HEK293 (cell line): ENCODE measurements around the gene MYOM3.
A peak's percentile ranks its signal among the peaks of the same experiment; 100 is the strongest.

Source experiments
- CTCF ChIA-PET: fragments of 350-600 bp; formaldehyde crosslinking; extraction: SDS; loops from one replicate; lab custom pipeline; 2021; ENCODE audit warnings: antibody characterized with exemption; lab: Yijun Ruan, JAX
- POLR2A ChIA-PET: fragments of 300-600 bp; formaldehyde crosslinking; extraction: SDS; loops from one replicate; lab custom pipeline; 2020; ENCODE audit warnings: antibody characterized with exemption, inconsistent platforms; lab: Yijun Ruan, JAX
- H3K27ac ChIP-seq: fragments of 200-500 bp; sonication (Bioruptor generic); 2 replicates; pipeline ENCODE4 v1.5.1; 2014; ENCODE audit warnings: low read depth, low read length, control low read depth, inconsistent platforms; ENCODE audit errors: extremely low read depth
- H3K36me3 ChIP-seq, 2 experiments: fragments of 200-500 bp in 1 of 2; sonication (Bioruptor generic) in 1 of 2; 1 replicate in 1 of 2; 2 replicates in 1 of 2; pipeline ENCODE4 v1.5.1; 2014 to 2017; ENCODE audit warnings: inconsistent platforms in 2 of 2, low read length in 2 of 2; ENCODE audit not compliant: control insufficient read depth in 2 of 2, insufficient read depth in 1 of 2
- H3K4me1 ChIP-seq: fragments of 200-500 bp; sonication (Bioruptor generic); 2 replicates; pipeline ENCODE4 v1.5.1; 2014; ENCODE audit warnings: mild to moderate bottlenecking, low read length, inconsistent platforms; ENCODE audit not compliant: control insufficient read depth, insufficient read depth
- H3K4me3 ChIP-seq: 2 replicates; pipeline ENCODE4 v1.5.1; 2011; ENCODE audit warnings: low read depth, mild to moderate bottlenecking, control low read depth, low read length, moderate library complexity
- H3K9me3 ChIP-seq: fragments of 200-500 bp; sonication (Bioruptor generic); 2 replicates; pipeline ENCODE4 v1.5.1; 2014; ENCODE audit warnings: low read depth, low read length, inconsistent platforms; ENCODE audit not compliant: control insufficient read depth, insufficient read depth
- AEBP2 ChIP-seq: fragments of 450-650 bp; formaldehyde crosslinking; IDR thresholded peaks from 2 replicates; pipeline ENCODE4 v1.5.1; 2016; ENCODE audit warnings: missing biosample characterization, missing genetic modification characterization, borderline replicate concordance
- HOXD13 ChIP-seq: sonication (generic); formaldehyde crosslinking; IDR thresholded peaks from 2 replicates; pipeline ENCODE4 v1.8.0; 2022; ENCODE audit warnings: missing genetic modification reagents, borderline replicate concordance
- MZF1 ChIP-seq: fragments of 450-650 bp; formaldehyde crosslinking; IDR thresholded peaks from 2 replicates; pipeline ENCODE4 v1.5.1; 2017; ENCODE audit warnings: missing biosample characterization, missing genetic modification characterization, borderline replicate concordance
- SCRT1 ChIP-seq: fragments of 450-650 bp; formaldehyde crosslinking; IDR thresholded peaks from 2 replicates; pipeline ENCODE4 v1.5.1; 2016; ENCODE audit warnings: missing biosample characterization, missing genetic modification characterization, borderline replicate concordance
- SCRT2 ChIP-seq: fragments of 450-650 bp; formaldehyde crosslinking; IDR thresholded peaks from 2 replicates; pipeline ENCODE4 v1.5.1; 2016; ENCODE audit warnings: missing biosample characterization, missing genetic modification characterization
- SP3 ChIP-seq: fragments of 450-650 bp; formaldehyde crosslinking; IDR thresholded peaks from 2 replicates; pipeline ENCODE4 v1.5.1; 2016; ENCODE audit warnings: missing biosample characterization, missing genetic modification characterization
- ZBTB10 ChIP-seq: fragments of 450-650 bp; formaldehyde crosslinking; IDR thresholded peaks from 2 replicates; pipeline ENCODE4 v1.5.1; 2016; ENCODE audit warnings: missing biosample characterization, missing genetic modification characterization
- ZBTB20 ChIP-seq: fragments of 450-650 bp; formaldehyde crosslinking; IDR thresholded peaks from 2 replicates; pipeline ENCODE4 v1.5.1; 2016; ENCODE audit warnings: missing biosample characterization, missing genetic modification characterization
- ZBTB49 ChIP-seq: fragments of 450-650 bp; formaldehyde crosslinking; IDR thresholded peaks from 2 replicates; pipeline ENCODE4 v1.5.1; 2016; ENCODE audit warnings: missing biosample characterization, missing genetic modification characterization, low read depth
- ZEB2 ChIP-seq: fragments of 450-650 bp; formaldehyde crosslinking; IDR thresholded peaks from 2 replicates; pipeline ENCODE4 v1.5.1; 2016; ENCODE audit warnings: missing biosample characterization, missing genetic modification characterization
- ZFP3 ChIP-seq: fragments of 450-650 bp; formaldehyde crosslinking; IDR thresholded peaks from 2 replicates; pipeline ENCODE4 v1.5.1; 2016; ENCODE audit warnings: low read depth, missing biosample characterization, missing genetic modification characterization
- ZNF221 ChIP-seq: fragments of 450-650 bp; formaldehyde crosslinking; IDR thresholded peaks from 2 replicates; pipeline ENCODE4 v1.5.1; 2017; ENCODE audit warnings: missing biosample characterization, missing genetic modification characterization, borderline replicate concordance
- ZNF223 ChIP-seq: fragments of 450-650 bp; formaldehyde crosslinking; IDR thresholded peaks from 2 replicates; pipeline ENCODE4 v1.5.1; 2016; ENCODE audit warnings: missing biosample characterization, missing genetic modification characterization
- ZNF248 ChIP-seq: fragments of 450-650 bp; formaldehyde crosslinking; IDR thresholded peaks from 2 replicates; pipeline ENCODE4 v1.5.1; 2017; ENCODE audit warnings: missing biosample characterization, missing genetic modification characterization
- ZNF311 ChIP-seq: fragments of 450-650 bp; formaldehyde crosslinking; IDR thresholded peaks from 2 replicates; pipeline ENCODE4 v1.5.1; 2017; ENCODE audit warnings: missing biosample characterization, missing genetic modification characterization, borderline replicate concordance
- ZNF341 ChIP-seq: fragments of 450-650 bp; formaldehyde crosslinking; IDR thresholded peaks from 2 replicates; pipeline ENCODE4; 2016; ENCODE audit warnings: low read depth, missing biosample characterization, missing genetic modification characterization
- ZNF48 ChIP-seq: fragments of 450-650 bp; formaldehyde crosslinking; IDR thresholded peaks from 2 replicates; pipeline ENCODE4 v1.5.1; 2016; ENCODE audit warnings: missing biosample characterization, missing genetic modification characterization
- ZNF530 ChIP-seq: fragments of 450-650 bp; formaldehyde crosslinking; IDR thresholded peaks from 2 replicates; pipeline ENCODE4 v1.5.1; 2016; ENCODE audit warnings: low read depth, missing biosample characterization, missing genetic modification characterization
- ZNF558 ChIP-seq: fragments of 450-650 bp; formaldehyde crosslinking; IDR thresholded peaks from 2 replicates; pipeline ENCODE4 v1.5.1; 2016; ENCODE audit warnings: missing biosample characterization, missing genetic modification characterization
- ZNF580 ChIP-seq: fragments of 450-650 bp; formaldehyde crosslinking; IDR thresholded peaks from 2 replicates; pipeline ENCODE4 v1.5.1; 2016; ENCODE audit warnings: missing biosample characterization, missing genetic modification characterization
- ZNF629 ChIP-seq: fragments of 450-650 bp; formaldehyde crosslinking; IDR thresholded peaks from 2 replicates; pipeline ENCODE4 v1.5.1; 2017; ENCODE audit warnings: missing biosample characterization, missing genetic modification characterization
- ZNF660 ChIP-seq: fragments of 450-650 bp; IDR thresholded peaks from 2 replicates; pipeline ENCODE4 v1.5.1; 2018; ENCODE audit warnings: missing biosample characterization, mild to moderate bottlenecking, missing genetic modification characterization
- ZNF701 ChIP-seq: fragments of 450-650 bp; formaldehyde crosslinking; IDR thresholded peaks from 2 replicates; pipeline ENCODE4 v1.5.1; 2016; ENCODE audit warnings: missing biosample characterization, missing genetic modification characterization
- ZNF707 ChIP-seq: fragments of 450-650 bp; formaldehyde crosslinking; IDR thresholded peaks from 2 replicates; pipeline ENCODE4 v1.5.1; 2016; ENCODE audit warnings: missing biosample characterization, missing genetic modification characterization
- ZSCAN30 ChIP-seq: fragments of 450-650 bp; IDR thresholded peaks from 2 replicates; pipeline ENCODE4 v1.5.1; 2018; ENCODE audit warnings: missing biosample characterization, mild to moderate bottlenecking, missing genetic modification characterization, moderate library complexity
- ZSCAN5A ChIP-seq: fragments of 450-650 bp; formaldehyde crosslinking; IDR thresholded peaks from 2 replicates; pipeline ENCODE4 v1.5.1; 2016; ENCODE audit warnings: missing biosample characterization, missing genetic modification characterization

The MYOM3 gene

GRCh38 chr1:24094554-24094953 is 17.4 kb downstream of the MYOM3 start:
- no peaks in the 10 kb centered on the region for H3K36me3 ChIP-seq
- H3K9me3 ChIP-seq: no peaks in the 10 kb centered on the region
- TF ChIP-seq ZFP3 (tag by site-specific recombination) (no peak), ZBTB20 (tag by site-specific recombination) (no peak), ZNF707 (no peak), ZNF660 (tag by site-specific recombination) (no peak), HOXD13 (no peak), MZF1 (no peak), ZNF558 (tag by site-specific recombination) (no peak), ZNF311 (no peak), ZEB2 (no peak), ZNF701 (tag by site-specific recombination) (no peak), SP3 (tag by site-specific recombination) (no peak), ZSCAN5A (no peak), ZNF221 (tag by site-specific recombination) (no peak), ZNF629 (tag by site-specific recombination) (no peak), ZNF223 (tag by site-specific recombination) (no peak), ZBTB10 (no peak), ZSCAN30 (tag by site-specific recombination) (no peak), ZNF580 (tag by site-specific recombination) (no peak)
- no peak overlapping the region for H3K4me3 ChIP-seq
- no peaks in the 10 kb centered on the region for H3K4me1 ChIP-seq
- ChIA-PET CTCF (interaction anchor here (1.1 kb wide), 1 partner anchor 23 kb away, joined by 4 read pairs; no protein-coding TSS in a partner anchor), POLR2A (no interaction called here)
- H3K27ac ChIP-seq: no peak overlapping the region

GRCh38 chr1:24093732-24094131 is 18.2 kb downstream of the MYOM3 start:
- Histone ChIP-seq H3K9me3 (no peaks in the 10 kb centered on the region), H3K27ac (no peak overlapping the region), H3K4me3 (no peak overlapping the region), H3K4me1 (no peaks in the 10 kb centered on the region), H3K36me3 (no peaks in the 10 kb centered on the region)
- TF ChIP-seq SCRT1 (tag by site-specific recombination): no peak
- TF ChIP-seq SCRT2: 0 out of 2 replicates have a peak, but pooled peaks have one; percentile 30
- TF ChIP-seq ZNF530 (tag by site-specific recombination): no peak
- no peak for TF ChIP-seq AEBP2 (tag by site-specific recombination)
- TF ChIP-seq ZNF341 (tag by site-specific recombination): no peak
- no peak for TF ChIP-seq ZNF48
- no peak for TF ChIP-seq ZBTB49 (tag by site-specific recombination)
- TF ChIP-seq ZNF248 (tag by site-specific recombination): no peak
- CTCF ChIA-PET: interaction anchor here (0.6 kb wide), 1 partner anchor 85 kb away, joined by 5 read pairs; no protein-coding TSS in a partner anchor
- POLR2A ChIA-PET: no interaction called here
